Stimulated activated CD4-positive, alpha-beta T cell treated with anti-CD3 and anti-CD28 coated beads, TNF-alpha, amount 100 ng/mL, for 24 hours (primary cell): ENCODE measurements around the gene PRR7.
A peak's percentile ranks its signal among the peaks of the same experiment; 100 is the strongest.
"Not testable (repeated sequence)": the region's sequence is repeated elsewhere in the genome, so short reads cannot be mapped to it uniquely, and the experiment has no call there.

Experiments
- DNase-seq, 3 experiments: peaks; one replicate each; pipeline ENCODE4 v3.0.0-alpha.2; 2020; ENCODE audit warnings: low read depth in 3 of 3

The PRR7 gene, protein sequence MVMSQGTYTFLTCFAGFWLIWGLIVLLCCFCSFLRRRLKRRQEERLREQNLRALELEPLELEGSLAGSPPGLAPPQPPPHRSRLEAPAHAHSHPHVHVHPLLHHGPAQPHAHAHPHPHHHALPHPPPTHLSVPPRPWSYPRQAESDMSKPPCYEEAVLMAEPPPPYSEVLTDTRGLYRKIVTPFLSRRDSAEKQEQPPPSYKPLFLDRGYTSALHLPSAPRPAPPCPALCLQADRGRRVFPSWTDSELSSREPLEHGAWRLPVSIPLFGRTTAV

DNA sequence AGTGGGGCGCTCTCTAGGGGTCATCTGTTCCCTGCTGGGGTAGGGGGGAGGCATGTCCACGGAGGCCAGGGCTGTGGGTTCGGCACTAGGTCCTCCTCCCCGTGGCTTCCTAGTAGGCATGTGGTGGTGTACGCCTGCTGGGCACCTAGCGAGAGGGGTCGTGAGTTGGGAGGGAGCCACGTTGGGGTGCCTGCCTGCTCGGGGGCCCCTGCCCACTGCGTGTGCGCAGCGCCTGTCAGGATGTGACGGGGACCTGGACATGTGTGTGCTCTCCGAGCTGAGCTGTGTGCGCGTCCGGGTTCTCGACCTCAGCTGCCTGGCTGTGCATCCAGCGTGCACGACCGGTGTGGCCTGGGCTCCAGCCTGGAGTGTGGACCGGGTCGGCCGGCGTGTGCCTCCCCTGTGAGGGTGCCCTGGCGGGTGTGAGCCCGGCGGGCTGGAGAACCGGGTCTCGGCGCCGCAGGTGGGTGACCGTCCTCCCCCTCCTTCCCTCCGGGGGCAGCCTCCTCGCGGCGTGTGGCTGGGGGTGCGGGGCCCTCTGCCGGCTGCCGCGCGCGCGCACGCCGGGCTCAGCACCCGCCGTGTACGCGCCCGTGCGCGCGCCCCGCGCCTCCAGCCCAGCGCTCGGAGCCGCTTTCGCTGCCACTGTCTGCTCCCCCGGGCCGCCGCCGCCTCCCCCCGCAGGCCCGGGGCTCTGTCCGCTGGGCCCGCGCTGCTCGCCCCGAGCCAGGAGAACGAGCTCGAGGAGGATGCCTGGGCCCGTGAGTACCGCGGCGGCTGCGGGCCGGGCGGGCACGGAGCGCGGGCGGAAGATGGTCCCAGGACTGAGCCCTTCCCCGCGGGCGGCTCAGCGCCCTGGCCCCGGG is at the start of gene PRR7:
PRR7 (plus strand) TSS at position 615 of the 866 bp plus-strand sequence. CDS start 8,254 bp downstream, outside the sequence.
- DNase-seq: peak in 2 of 3 experiments; percentile 58 to 72

DNA sequence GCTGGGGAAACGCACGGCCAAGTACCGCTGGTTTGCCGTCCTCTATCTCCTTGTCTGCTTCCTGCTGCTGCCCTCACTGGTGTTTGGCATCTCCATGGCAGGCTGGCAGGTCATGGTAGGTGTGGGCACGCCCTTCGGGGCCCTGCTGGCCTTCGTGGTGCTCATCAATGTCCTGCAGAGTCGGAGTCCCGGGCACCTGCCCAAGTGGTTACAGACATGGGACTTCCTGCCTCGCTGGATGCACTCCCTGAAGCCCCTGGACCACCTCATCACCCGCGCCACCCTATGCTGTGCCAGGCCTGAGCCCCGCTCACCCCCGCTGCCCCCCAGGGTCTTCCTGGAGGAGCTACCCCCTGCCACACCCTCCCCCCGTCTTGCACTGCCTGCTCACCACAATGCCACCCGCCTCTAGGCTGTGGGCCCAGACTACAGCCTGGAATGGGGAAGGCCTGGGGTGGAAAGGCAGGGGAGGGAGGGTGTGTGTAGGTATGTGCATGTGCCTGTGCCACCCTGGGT is 48.7 kb upstream of the PRR7 start:
- DNase-seq: no peak

DNA sequence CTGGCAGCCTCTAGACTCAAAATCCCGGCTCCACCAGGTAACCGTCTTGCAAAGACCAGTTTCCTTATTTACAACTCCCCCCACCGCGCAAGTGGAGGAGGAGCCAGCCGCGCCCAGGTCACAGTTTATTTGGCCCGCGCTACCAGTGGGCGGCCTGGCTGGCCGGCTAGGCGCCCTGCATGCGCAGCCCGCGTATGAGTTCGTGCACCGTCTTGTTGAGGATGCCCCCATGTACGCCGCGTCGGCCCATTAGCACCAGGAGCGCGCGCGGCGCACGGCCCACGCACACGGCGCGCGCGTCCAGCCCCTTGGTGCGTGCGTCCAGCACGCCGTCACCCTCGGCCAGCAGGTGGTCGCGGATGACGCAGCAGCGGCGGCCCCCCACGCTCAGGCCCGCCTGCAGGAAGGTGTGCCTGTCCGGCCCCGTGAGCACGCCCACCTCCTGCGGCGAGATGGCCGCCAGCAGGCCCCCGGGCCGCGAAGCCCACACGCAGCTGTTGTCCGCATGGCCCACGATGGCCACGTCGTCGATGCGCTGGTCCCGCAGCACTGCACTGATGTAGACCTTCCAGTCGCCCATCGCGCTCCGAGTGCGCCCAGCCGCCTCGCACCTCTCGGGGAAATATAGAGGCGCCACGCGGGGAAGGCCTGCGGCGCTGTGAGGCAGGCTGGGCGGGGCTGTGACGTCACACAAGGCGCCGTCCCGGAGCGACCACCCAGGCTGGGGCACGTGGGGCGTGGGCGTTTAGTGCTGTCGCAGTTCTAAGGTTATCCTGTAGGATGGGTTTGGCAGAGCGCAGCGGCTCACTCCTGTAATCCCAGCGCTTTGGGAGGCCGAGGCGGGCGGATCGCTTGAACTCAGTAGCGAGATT is 46.4 kb upstream of the PRR7 start, which contains the start of gene PFN3:
PFN3 (minus strand) TSS at position 665 of the 872 bp plus-strand sequence; CDS start at position 580, 85 bp downstream.
- no peak for DNase-seq

DNA sequence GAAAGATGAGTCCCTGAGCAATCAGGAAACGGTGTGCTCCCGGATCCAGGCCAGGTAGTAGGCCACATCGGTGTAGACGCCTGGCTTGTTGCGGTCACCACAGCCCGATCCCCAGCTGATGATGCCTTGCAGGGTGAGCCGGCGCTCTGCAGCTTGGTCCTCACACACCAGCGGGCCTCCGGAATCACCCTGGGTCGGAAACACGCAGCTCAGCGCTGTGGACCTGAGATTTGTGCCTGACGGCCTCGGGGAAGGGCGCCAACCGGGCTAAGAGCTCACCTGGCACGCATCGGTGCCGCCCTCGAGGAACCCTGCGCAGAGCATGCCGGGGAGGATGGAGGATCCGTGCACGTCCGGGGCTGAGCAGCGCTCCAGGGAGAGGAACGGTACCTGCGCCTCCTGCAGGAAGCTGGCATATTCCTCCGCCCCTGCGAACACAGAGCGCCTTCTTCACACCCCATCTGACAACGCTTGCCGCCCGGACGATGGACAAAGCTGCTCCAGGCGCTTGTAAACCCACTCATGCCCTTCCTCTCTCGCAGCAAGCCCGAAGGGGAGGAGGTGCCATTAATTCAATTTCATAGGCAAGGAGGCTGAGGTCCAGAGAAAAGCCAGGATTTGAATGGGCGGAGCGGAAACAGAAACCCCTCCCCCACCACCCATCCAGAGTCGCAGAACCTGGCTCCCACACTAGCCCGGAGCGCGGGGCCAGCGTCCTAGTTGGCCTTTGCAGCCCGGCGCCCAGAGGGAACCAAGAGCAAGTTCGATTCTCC is 44.2 kb upstream of the PRR7 start:
- DNase-seq: peak in 2 of 3 experiments; percentile 47 to 76

DNA sequence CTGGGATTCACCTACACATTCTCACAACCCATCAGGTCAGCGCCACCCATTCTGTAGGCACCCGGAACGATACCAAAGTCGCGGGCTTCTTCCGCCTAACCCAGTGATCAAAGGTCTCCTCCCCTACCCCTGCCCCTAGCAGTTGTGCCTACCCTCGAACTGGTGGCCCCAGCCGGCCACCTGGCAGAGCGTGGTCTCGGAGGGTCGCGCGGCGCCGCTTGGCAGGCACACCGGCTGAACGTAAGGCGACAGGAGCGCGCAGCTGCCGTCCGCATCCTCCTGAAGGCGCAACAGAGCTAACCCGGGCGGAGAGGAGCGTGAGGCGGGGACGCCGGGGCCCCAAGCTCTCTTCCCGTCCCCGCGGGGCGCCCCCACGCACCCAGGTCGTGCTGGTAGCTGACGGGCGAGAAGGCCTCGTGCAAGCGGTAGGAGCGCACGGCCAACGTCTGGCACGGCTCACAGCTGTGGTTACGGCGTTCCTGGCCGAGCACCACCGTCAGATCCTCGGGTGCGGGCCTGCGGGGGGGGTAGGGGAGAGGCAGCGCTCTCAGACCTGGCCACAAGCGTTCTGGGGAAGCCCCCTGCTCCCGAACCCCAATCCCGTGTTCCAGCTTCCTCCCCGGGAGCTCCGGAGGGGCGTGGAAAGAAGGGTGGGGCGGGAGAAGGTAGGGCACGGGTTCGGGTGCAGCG is 43.4 kb upstream of the PRR7 start:
- DNase-seq: peak in 1 of 3 experiments; percentile 41

DNA sequence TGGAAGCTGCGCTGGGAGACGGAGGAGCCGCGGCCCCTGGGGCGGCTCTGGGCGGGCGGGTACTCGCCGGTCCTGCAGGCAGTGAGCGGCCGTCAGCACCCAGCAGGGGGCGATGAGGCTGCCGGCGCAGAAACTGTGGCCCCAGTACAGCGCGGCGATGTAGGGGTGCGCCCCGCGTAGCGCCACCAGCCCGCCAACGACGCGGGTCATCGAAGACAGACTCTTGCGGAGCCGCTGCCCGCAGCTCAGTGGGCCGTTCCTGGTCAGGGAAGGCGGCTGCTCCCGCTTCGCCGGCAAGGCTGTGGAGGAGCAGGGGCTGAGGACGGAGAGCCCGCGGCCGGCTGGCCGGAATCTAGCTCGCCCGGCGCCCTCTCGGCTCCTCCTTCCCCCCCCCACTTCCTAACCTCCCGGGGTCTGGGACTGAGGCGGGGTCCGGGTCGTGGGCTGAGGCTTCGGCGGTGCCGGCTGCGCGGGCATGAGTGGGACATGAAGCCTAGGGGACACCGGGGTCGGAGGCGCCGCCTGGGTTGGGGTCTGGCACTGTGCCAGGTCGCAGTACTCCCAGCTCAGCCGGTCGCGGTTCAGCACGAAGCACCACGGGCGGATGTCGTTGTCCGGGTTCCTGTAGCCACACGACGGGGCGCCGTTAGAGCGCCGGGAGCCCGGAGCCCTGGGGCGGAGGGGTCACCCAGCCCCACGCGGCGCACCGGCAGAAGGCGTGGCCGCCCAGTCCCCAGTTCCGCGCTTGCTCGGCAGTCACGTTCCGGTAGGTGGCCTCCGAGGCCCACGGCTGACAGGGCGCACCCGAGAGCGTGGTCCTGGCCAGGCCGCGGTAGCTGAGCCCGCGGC is 42.6 kb upstream of the PRR7 start:
- peak; percentile 66 to 86 (median 67) for DNase-seq

DNA sequence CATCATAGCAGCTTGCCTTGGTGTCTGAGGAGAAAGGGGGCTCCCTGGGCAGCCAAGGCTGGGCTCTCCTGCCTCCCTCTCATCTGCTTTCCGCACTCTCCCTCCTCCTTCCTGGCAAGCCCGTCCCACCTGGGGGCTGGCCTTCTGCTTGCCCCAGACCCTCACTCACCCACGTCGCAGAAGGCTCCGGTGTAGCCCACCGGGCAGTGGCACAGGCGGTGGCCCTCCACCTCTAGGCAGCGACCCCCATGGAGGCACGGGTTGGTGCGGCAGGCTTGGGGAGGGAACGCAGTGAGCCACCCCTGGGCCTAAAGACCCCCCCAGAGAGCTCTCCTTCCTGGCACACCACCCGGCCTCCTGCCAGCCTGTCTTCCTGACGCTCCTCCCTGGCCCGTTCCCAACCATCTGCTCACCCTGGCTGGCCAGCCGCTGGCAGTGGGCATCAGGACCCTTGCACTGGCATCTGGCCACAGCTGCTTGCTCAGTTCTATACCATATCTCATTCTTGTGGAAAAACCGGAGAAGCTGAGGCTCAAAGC is 41.9 kb upstream of the PRR7 start:
- no peak for DNase-seq

DNA sequence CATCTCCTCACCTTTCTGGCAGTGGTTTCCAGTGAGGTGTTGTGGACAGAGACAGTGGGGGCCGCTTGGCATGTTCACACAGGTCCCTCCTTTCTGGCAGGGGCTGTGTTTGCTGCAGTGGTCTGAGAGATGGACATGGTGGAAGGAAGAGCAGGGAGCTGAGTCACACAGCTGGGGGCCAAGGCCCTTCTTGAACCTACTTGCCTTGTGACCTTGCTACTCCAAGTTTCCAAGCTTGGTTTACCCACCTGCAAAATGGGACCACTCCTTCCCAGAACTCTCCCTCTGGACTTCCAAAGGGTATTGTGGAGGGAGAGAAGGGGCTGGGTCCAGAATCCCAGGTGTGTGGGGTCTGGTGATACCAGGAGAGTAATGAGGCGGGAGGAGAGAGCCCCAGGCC is 41.3 kb upstream of the PRR7 start:
- DNase-seq: no peak

DNA sequence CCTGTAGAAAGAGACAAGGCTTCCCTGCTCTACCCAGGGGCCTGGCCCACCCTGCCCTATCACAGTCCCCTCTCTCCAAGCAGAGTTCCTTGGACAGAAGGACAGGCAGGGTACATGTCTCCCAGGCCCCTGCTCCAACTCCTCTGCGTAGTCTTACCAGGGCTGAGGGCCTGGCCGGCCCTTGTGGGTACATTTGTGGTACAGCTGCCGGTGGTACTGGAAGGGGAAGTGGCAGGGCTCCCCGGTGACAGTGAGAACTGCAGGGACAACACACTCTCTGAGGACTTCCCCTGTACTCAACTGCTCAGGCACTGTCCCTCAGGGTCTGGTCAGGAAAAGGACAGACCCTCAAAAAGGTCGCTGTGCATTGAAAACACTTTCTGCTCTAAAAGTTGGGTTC is 40.8 kb upstream of the PRR7 start:
- no peak for DNase-seq

DNA sequence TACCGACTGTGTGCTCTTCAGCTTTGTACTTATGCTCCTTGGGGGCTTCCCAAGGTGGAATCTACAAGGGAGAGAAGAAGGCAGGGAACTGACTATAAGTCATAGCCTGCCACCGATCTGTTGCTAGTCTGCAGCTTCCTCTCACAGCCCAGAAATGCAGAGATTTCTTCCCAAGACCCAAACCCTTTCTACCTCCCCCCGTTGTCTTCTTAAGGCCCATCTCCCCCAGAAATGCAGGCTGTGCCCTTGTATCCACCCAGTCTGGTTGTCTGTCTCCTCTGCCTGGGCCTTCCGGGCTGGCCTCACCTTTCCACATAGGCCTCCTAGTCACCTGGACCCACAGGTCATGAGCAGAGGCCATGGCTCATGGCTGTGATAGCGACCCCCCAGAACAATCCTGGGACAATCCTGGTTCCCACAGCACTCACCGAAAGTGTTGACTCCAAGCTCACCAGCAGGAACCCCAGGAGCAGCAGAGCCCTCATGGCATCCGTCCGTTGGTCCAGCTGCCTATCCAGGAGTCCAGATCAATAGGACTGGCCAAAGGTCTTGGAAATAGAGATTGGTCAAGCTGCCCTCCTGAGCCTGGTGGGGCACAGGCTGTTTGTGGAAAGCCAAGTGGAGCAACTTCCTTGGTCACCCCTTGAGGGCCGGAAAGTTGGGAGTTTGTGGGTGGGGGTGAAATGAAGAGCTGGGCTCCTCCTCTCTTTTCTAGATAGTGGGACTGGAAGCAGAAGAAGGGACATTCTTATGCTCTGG is 37.4 kb upstream of the PRR7 start, which contains the start of gene F12:
F12 (minus strand) TSS at position 522 of the 759 bp plus-strand sequence; CDS start at position 485, 37 bp downstream.
- DNase-seq: no peak

DNA sequence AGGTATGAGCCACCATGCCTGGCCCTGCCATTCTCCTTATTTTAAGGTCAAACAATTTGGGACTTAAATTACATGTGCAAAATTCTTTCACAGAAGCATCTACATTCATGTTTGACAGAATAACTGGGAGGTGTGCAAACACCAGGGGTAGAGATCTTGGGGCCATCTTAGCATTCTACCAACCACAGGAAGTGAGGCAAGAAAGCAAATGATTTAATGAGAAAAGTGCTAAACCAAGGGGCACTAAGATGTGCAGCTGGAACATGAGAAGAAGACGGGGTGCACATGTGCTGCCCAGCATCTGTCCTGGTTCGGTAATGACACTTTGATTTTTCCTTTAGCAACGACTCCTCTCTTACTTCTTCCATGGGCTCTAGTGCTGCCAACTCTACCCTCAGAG is 36.0 kb upstream of the PRR7 start:
- DNase-seq: no peak

DNA sequence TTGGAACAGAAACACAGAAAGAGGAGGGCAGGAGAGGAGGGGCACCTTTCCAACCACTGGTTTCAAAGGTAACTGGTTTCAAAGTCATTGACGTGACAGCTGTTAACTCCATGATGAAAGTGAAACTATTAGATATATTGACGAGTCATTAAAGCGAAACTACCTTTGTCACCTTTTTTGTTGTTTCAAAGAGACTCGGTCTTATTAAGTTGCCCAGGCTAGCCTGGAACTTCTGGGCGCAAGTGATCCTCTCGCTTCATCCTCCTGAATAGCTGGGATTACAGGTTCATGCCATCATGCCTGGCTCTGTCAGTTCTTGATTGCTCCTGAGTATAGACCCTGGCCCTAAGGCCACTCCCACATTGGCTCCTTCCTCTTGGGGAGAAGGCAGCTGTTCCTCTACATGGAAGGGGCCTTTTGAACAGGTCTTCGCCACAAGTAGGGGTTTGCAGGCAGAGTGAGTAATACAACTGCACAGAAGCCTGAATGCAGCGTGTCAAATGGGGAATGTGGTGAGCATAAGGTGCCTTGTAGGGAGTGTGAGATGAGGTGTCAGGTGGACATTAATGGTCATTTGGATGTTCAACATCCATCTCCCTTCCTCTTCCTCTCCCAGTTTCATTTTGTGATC is 33.9 kb upstream of the PRR7 start:
- DNase-seq: no peak

DNA sequence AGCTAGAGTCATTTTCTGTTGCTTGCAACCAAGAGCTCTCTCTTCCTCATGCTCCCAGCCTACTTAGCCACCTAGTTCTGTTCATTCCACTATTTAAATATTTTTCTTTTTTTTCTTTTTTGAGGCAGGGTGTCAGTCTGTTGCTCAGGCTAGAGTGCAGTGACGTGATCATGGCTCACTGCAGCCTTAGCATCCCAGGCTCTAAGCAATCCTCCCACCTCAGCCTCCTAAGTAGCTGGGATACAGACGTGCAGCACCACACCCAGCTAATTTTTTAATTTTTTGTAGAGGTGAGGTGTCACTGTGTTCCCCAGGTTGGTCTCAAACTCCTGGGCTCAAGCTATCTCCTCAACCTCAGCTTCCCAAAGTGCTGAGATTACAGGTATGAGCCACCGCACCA is 32.1 kb upstream of the PRR7 start:
- DNase-seq: no peak

DNA sequence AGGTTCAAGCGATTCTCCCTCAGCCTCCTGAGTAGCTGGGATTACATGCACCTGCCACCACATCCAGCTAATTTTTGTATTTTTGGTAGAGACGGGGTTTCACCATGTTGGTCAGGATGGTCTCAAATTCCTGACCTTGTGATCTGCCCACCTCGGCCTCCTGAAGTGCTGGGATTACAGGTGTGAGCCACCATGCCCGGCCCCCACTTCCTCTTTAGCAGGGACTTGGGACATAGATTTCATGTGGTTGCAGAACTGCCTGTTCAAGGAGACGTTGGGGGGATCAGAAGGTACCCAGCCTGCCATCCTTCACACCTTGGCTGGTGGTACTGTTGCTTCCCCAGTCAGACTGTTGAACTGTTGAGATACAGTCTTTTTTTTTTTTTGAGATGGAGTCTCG is 29.5 kb upstream of the PRR7 start:
- DNase-seq: not testable (repeated sequence)

DNA sequence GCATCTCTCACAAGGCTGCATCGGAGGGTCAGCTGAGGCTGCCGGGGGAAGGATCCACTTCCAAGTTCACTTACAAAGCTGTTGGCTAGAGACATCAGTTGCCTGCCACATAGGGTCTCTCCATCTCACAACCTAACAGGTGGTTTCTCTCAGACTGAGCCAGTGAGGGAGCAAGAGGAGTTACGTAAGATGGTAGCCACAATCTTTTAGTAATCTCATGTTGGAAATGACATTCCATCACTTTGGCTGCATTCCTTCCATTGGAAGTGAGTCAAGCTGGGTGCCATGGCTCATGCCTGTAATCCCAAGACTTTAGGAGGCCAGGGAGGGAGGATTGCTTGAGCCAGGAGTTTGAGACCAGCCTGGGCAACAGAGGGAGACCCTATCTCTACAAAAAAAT is 27.6 kb upstream of the PRR7 start:
- no peak for DNase-seq

DNA sequence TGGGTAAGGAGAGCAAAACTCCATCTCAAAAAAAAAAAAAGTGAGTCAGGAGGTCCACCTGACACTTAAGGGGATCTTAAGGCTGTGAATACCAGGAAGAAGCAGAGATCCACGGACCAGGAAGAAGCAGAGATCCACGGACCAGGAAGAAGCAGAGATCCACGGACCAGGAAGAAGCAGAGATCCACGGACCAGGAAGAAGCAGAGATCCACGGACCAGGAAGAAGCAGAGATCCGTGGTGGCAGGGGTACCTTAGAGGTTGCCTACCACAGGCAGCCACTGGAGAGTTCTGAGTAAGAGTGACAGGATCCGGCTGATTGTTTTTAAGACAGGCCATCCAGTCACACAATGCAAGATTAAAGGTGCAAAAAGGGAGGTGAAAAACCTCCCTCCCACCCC is 26.1 kb upstream of the PRR7 start:
- not testable (repeated sequence) for DNase-seq

DNA sequence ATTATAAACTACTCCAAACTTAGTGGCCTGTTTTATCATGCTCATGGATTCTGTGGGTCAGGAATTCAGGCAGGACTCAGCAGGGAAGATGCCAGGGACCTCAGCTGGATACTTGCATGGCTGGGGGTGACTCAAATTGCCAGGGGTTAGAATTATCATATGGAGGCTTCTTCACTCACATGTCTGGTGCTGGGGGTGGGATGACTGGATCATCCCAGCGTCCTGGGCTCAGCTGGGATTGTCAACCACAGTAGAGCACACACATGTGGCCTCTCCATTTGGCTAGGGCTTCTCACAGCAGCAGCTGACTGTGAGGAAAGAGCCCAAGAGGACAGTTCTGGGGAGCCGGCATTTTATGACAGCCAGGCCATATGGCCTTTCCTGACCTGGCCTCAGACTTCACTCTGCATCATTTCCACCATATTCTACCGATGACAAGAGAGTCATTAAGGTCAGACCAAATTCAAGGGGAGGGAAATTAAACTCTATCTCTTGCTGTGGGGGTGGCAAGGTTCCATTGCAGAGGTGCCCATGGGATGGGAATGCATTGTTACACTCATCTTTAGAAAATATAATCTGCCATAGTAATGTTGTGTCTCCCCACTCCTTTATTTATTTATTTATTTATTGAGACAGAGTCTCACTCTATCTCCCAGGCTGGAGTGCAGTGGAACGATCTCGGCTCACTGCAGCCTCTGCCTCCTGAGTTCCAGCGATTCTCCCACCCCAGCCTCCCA is 25.4 kb upstream of the PRR7 start:
- no peak for DNase-seq
